CD4-positive, alpha-beta T cell treated with Interleukin-4 for 1 hour (primary cell): ENCODE data around the gene PRMT2.
"Not testable (repeated sequence)": the region's sequence is repeated elsewhere in the genome, so short reads cannot be mapped to it uniquely, and the experiment has no call there.

ENCODE experiments used
- DNase-seq, 2 donors: peaks; one replicate each; pipeline ENCODE4 v3.0.0-alpha.2; 2020 to 2022

PRMT2 gene

DNA sequence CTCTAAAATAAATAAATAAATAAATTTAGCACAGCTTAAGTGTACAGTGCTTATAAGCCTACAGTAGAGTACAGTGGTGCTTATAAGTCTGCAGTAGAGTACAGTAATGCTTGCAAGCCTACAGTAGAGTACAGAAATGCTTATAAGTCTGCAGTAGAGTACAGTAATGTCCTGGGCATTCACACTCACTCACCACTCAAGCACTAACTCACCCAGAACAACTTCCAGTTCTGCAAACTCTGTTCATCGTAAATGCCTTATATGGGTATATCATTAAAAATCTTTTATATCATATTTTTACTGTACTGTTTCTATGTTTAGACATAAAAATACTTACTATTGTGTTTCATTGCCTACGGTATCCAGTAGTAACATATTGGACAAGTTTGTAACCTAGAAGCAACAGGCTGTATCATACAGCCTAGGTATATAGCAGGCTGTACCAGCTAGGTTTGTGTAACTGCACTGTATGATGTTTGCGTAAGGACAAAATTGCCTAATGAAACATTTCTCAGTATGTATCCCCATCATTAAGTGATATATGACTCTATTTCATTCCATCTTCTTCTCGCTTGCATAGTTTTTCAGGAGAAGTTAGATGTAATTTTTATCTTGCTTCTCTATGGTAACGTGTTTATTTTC is 16.6 kb upstream of the PRMT2 start:
- DNase-seq, result no peak

DNA sequence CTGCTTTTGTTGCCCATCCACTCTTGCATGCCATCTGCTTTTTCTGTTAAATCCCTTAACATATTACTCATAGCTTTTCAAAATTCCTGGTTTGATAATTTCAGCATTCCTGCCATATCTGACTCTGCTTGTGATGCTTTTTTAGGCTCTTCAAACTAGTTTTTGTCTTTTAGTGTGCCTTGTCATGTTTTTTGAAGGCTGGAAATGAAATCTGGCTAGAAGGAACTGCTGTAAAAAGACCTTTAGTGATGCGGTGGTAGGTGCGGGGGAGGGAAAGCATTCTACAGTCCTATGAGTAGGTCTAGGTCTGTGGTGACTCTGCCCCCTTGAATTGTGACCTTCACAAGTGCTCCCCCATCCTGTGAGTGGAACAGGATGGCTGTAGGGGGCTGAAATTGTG is 15.6 kb upstream of the PRMT2 start:
- DNase-seq, result no peak

DNA sequence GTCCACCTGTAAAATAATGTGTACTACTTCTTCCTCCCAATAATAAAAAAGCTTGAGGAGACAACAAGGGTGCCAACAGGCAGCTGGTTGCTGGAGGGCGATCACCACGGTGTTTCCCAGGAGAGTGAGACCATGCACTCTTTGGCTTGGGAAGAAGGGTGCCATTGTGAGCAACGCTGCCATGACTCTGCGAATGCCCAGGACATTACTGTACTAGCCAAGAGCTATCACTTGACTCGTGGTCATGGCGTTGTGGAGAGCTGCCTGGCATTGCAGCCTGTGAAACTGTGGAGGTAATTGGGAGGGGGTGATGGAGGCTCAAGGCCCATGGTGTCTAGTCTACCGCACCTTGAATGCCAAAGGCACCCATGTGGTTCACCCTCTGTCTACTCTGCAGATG is 14.6 kb upstream of the PRMT2 start:
- no peak for DNase-seq

DNA sequence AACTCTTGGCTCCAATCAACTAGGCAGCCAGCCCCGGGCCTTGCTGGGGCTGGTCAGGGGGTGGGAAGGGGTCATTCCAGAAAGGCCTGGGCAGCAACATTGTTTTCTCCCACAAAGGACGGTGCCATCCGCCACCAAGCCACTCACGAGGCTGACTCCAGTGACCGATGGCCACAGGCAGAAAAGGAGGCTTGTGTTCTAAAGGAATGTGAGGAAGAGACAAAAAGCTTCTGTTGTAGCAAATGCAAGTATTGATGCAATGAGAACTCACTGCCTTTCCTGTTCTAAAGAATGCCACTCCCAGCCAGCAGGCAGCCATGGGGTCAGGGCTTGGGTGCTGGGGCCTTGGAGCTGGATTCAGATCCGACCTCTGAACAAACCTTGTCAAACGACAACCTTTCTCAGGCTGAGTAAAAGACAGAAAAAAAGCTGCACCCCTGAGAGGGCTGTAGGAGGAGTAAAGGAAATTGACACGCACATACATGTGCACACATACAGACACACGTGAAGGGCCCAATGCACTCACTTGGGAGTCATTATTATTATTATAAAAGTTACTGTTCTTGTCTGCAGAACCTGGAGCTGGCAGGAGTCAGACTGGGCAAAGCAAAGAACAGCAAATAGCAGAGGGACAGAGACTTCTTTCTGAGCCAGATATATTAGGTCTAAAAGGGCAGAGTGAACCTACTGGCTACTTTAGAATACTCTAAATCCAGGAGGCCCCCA is 13.9 kb upstream of the PRMT2 start:
- no peak for DNase-seq

DNA sequence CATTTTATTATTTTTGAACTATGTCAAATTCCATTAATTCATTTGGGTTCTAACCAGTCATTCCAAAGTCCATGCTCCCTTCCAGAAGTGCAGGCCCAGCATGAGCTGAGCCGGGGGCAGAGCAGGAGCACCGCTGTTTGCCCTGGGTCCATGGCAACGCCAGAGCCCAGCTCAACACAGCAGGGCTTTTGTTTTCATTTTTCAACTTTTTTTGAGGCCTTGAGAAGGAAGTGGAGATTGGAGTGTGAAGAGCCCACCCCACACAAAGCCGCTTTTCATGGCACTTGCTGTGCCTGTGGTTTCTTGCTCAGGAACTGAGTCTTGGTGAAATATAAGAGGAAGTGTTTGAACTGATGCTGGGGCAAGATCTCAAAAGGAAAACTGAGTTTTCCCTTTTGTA is 13.2 kb upstream of the PRMT2 start:
- peak; percentile 76 to 78 for DNase-seq

DNA sequence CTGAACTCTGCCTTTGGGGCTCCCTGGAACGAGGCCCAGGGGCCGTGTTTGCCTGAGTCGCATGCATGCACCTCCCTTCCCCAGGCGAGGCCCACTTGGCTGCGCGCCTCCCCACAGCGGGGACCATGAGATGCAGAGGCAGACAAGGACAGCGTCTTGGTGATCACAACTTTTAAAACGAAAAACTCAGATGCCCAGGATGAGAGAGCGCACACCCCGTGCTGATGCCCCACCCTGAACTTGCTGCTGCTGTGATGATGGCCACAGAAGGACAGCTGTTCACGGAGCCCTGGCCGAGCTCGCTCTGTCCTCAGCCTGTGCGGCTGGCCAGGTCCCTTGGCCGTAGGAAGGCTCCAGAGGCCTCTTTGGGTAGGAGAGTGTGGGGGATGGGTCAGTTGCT is 11.4 kb upstream of the PRMT2 start:
- DNase-seq, result no peak

DNA sequence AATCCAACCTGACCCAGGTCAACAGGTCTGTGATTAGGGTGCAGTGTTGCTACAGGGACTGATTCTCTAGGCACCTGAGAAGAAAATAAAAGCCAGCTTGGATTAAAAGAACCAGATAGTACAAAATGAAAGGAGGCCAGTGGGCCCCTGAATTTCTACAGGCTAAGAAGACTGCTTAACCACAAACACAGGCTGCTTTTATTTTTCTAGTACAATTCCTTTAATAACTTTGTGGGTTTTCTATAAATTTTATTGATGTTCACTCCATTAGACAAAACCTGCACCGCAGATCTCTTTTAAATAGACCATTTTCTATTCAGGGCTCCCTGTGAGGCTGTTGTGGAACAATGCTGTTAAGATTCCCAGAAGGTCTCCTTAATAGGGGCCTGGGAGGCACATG is 9.7 kb upstream of the PRMT2 start:
- no peak for DNase-seq

DNA sequence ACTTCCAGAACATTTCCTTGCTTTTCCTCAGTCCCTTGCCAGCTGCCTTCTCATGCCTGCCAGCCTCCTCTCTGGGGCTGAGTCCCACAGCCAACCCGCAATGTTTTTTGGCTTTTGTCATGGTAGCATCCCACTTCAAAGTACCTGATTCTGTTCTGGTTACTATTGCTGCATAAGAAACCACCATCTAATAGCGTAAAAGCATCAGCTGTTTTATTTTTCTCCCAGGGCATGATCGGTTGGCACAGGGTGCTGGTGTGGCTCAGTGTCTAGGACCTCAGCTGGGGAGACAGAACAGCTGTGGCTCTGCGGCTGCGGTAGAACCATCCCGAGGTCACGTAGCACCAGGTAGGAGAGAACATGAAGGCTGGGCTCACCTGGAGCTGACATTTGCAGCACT is 8.9 kb upstream of the PRMT2 start:
- DNase-seq, result peak; percentile 59

DNA sequence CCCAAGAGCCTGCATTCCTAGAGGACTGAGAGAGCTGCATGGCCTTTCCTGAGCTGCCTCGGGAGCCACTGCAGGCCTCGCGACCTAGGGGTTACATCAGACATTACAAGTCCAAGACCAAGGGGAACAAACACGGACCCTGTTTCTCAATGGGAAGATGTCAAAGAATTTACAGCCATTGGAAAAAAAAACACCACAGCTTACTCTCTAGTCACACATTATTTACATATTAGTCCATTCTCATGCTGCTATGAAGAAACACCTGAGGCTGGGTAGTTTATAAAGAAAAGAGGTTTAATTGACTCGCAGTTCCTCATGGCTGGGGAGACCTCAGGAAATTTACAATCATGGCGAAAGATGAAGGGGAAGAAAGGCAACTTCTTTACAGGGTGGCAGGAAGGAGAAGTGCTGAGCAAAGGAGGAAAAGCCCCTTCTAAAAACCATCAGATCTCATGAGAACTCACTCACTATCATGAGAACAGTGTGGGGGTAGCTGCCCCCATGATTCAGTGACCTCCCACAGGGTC is 8.4 kb upstream of the PRMT2 start:
- DNase-seq, result no peak

DNA sequence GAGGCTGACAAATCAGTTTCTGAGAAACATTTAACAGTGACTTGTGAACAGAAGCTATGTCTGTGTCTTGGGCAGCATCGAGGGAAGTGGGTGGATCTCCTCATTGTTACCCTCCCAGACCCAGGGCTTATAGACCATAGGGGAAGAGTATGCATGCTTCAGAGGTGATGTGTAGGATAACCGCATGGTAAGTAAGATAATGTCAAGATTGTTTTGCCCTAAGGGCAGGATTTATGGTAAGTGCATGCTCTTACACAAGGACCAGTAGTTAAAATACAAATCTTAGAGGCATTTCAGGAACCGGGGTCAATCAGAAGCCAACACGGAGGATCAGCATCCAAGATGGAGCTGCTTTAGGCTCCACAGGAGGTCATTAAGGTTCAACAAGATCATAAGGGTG is 7.7 kb upstream of the PRMT2 start:
- no peak for DNase-seq

DNA sequence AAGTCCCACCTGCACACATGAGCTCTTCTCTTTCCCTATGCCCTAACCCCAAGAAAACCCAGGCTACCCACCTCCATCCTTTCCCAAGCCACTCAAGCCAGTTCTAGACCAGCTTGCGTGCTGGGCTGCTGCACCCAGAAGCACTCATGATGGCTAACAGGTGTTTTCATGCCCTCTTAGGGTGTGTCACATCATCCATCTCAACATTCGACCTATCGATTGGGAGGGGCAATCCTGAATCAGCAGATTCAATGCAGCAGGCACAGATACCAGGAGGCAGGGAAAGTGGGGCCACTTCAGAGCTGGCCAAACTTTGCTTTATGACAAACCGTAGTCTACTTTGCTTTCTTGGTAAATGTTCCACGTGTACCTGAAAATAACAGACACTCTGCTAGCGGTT is 6.6 kb upstream of the PRMT2 start:
- DNase-seq, result no peak

DNA sequence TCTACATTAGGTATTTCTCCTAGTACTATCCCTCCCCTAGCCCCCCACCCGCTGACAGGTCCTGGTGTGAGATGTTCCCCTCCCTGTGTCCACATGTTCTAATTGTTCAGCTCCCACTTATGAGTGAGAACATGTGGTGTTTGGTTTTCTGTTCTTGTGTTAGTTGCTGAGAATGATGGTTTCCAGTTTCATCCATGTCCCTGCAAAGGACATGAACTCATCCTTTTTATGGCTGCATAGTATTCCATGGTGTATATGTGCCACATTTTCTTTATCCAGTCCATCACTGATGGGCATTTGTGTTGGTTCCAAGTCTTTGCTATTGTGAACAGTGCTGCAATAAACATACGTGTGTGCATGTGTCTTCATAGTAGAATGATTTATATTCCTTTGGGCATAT is 4.6 kb upstream of the PRMT2 start:
- not testable (repeated sequence) for DNase-seq

DNA sequence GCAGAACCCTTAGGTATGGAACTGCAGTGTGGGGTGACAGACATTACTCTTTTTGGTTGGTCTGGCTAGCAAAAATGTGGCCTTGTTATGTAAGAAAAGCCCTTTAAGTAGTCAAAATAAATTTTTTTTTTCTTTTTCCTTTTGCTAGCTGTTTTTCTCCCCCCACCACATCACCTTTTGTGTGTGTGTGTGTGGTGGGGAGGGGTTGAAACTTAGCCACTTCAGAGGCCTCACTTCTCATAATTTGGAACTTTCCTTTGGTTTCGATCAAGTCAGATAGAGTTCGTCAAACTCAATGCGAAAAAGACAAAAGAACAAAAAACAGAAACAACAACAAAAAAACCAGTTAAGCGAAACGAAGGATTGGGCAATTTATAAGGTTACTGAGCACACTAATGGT is 1.9 kb upstream of the PRMT2 start:
- DNase-seq, result peak; percentile 65 to 69

DNA sequence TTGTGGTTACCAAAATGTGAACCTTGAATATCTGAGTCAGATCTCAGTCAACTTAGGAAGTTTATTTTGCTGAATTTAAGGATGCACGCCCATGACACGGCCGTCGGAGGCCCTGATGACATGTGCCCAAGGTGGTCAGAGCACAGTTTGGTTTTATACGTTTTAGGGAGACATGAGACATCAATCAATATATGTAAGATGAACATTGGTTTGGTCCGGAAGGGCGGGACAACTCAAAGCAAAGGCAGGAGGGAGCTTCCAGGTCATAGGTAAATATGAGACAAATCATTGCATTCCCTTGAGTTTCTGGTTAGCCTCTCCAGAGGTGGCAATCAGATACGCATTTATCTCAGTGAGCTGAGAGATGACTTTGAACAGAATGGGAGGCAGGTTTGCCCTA is 1.0 kb upstream of the PRMT2 start:
- peak in 1 of 2 donors; percentile 14 for DNase-seq

DNA sequence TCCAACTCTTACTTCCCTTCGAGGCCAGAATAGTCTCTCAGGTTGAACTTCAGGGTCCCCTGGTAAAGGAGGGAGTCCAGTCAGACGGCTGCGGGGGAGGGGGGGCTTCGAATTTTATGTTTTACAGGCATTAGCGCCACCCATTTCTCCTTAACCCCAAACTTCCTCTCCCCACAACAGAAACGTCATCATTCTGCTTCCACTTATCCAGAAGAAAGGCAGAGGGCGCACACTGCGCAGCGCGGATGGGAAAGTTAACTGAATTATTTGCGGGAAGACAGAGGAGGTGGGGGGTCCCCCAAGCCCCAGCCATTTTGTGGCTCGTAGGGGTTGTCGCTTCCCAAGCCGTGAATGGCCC is 529 bp upstream of the PRMT2 start:
- peak; percentile 74 to 75 for DNase-seq

DNA sequence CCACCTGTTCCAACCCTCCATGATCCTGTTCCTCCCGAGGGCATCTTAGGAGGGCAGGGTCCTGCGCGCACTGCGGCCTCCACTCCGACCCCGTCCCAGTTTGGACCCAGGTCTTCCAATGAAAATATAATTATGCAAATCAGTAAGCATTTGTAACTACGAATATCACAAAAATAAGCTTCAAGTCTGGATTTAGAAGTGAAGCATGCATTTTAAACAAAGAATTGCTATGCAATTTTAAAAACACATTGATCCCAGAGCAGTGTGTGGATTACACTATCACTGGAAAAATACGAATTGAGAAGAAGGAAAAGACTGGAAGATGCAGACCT is 673 bp downstream of the PRMT2 start:
- no peak for DNase-seq

DNA sequence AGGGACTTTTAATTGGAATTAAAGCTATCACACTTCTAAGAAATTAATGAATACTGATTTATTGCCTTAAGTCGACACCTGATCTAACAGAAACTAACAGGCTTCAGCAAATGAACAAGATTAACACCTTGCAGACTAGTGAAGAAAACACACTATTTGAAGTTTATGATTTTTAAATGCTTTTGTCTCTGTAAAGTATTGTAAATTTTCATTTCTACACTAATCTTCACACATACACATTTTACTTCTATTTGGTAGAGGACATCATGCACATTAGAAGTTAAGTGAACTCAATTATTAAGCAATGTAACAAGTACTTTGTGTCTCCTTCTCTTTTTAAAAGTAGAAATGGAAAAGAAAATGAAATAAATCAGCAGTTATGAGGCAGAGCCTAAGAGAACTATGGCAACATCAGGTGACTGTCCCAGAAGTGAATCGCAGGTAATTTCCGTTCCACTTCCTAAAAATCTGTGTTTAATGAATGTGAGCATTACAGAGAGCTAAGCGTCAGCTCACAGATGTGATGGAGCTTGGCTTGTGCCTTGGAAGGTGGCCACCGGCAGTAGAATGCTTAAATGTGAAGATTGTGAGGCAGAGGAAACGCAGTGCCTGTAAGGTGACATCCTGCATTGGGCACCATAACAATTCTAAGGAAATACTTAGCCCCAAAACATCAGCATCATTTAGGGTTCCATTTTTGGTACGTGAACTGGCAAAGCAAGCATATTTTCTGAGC is 1.2 kb downstream of the PRMT2 start:
- peak; percentile 67 to 69 for DNase-seq

DNA sequence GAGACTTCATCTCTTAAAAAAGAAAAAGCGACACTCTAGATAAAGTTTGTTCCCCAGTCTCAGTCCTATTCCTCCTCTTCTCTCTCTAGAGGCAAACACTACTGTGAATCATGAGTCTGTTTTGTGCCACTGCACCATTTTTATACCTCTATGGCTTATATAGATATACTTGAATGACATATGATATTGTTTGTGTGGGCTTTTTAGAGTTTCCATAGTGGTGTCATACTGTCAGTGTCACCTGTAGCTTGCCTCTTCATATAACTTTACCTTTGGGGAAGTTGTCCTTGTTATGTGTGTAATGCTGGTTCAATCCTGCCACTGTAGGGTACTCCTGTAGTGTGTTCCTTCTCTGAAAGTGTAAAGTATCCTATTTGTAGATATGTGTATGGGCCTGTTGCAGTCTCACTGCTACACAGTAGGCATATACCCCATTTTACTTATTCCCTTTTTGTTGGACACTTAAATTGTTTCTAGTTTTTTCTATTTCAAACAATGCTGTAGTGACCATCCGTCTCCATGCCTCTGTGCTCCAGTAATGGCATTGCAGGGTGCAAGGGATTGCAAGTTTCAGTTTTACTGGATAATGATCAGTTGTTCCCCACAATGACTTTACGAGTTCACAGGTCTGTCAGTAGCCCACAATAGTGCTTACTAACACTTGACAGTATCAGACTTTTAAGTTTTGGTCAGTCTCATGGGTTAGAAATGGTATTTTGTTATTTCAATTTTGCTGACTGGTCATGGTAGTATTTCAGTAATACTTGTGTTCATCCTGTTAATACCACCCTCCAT is 2.7 kb downstream of the PRMT2 start:
- DNase-seq, result peak in 1 of 2 donors; percentile 32

DNA sequence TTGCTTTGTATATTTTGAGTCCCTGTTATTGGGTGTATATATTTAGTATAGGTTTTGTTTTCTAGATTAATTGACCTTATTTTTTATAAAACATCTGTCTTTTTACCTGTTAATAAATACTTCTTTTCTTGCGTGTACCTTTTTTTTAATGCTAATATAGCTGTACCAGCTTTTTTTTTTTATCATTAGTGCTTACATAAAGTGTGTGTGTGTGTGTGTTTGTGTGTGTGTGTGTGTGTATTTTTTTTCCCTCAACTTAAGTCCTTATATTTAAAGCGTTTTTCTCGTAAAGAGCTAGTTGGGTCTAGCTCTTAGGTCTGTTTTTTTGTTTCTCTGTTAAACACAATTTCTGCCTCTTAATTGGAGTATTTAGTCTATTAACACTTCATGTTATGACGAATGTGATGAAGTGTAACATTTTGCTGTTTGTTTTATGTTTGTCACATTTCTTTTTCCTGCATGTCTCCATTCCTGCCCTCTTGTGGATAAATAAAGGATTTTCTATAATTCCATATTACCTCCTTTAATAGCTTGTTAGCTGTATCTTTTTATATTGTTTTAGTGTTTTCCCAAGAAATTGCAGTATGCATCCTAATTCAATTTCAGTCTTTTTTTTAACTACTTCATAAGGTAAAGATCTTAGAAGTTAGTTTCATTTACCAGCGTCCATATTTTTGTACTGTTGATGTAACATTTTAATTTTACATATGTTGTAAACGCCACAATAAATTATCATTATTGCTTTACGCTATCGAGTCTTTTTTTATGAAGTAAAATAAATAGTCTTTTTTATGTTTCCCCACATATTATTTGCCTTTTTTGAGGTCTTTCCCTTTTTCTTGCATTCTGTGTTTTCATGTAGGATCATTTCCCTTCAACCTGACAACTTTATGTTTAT is 4.3 kb downstream of the PRMT2 start:
- DNase-seq, result peak in 1 of 2 donors; percentile 59

DNA sequence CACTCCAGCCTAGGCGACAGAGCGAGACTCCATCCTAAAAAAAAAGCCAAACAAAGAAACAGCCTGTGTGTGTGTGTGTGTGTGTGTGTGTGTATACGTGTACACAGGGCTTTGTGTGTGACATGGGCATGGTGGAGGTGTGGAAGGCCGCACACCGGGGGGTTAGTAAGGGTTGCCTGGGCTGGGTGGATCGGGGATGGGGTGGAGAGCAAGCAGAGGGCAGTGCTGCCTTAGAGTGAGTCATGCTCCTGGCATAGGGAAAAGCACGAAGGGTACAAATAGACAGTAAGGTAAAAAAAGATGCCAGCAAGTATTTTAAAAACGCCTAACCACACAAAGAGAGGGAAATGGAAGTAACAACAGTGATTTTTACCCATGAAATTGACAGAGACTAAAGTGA is 6.2 kb downstream of the PRMT2 start:
- no peak for DNase-seq

DNA sequence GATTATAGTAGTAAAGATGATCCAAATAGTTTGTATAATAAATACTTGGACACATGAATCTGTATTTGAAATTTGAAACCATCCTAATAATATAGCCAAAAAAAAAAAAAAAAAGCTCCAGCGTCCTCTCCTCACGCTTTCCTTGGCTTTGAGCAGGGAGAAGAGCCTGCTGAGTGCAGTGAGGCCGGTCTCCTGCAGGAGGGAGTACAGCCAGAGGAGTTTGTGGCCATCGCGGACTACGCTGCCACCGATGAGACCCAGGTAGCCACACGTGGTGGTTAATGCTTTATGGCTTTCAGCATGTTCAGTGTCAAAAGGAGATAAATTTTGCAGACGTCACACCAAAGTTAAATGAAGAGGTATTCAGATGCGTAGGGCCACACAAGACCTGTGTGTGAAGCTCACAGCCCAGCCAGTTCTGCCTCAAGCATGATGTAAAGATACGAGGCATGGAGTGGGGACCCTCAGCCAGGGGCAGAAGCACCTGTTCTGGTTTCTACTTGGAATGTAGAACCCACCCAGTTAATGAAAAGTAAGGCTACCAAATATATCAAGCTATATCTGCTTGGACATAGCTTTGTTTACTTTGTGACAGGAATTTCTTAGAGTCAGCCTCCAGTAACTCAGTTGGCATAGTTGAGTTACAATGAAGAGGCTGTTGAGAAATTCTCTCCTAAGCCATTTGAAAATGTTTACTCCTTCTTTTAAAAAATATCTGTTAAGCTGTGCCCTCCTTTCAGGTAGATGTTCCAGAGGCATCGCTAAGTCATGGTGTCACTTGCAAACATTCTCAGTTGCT is 8.1 kb downstream of the PRMT2 start:
- no peak for DNase-seq
